H1 (cell line): ENCODE data around the gene WNT11. TPM values are rescaled to one million over a fixed set of nuclear protein-coding genes. Genes with fewer than 3 reads are reported as not detected.

Experiments used
- CHD1 ChIP-seq: IDR thresholded peaks from 2 replicates; pipeline ENCODE4 v1.6.1; 2012; ENCODE audit warnings: low read depth, low read length, improper control_type of control experiment
- TCF12 ChIP-seq: IDR thresholded peaks from 2 replicates; pipeline ENCODE4 v1.6.1; 2011; ENCODE audit warnings: low read depth, mild to moderate bottlenecking, low read length
- polyA plus RNA-seq, 7 experiments: library from polyadenylated mRNA; depleted of rRNA in 3 of 7; stranded (reverse) in 5 of 7; unstranded in 2 of 7; fragments of >200 nt in 5 of 7; fragments of 200-250 nt in 2 of 7; gene quantifications; 1 replicate in 5 of 7; 2 replicates in 1 of 7; 4 replicates in 1 of 7; pipeline versions ENCODE4 v1.2.1 to v1.2.3, GENCODE V29; 2011 to 2013; ENCODE audit warnings: missing spikeins in 2 of 7, mixed read lengths in 2 of 7
- total RNA-seq: library from RNA; stranded (reverse); fragmentation: NEBNext Ultra II Directional; extraction: Animal tissue kit (Norgen Biotek cat#: 25700); gene quantifications from 2 replicates; pipeline ENCODE4 v1.2.1, GENCODE V29; 2021
- TF ChIP-seq, protein P1 (sequence below): fragments of 300-600 bp; sonication (generic); IDR thresholded peaks from 2 replicates; pipeline ENCODE4 v1.7.1; 2012; ENCODE audit warnings: low read length, moderate library complexity, mild to moderate bottlenecking, inconsistent platforms; ENCODE audit not compliant: insufficient replicate concordance
- TF ChIP-seq, protein P2 (sequence below): IDR thresholded peaks from 2 replicates; pipeline ENCODE4 v1.6.1; 2011; ENCODE audit warnings: low read length, improper control_type of control experiment
- TF ChIP-seq, protein P3 (sequence below), 3 experiments: IDR thresholded peaks; 1 replicate in 2 of 3; 2 replicates in 1 of 3; pipeline versions ENCODE4 v1.5.1 to v1.6.1; 2011; ENCODE audit warnings: low read length in 3 of 3, mild to moderate bottlenecking in 3 of 3, inconsistent platforms in 2 of 3, low read depth in 1 of 3, moderate library complexity in 1 of 3; ENCODE audit not compliant: insufficient read depth in 1 of 3; ENCODE audit errors: control extremely low read depth in 1 of 3

WNT11 gene
- total and polyA plus RNA-seq, 2 of the 8 experiments (the other 6 are each of a cell fraction or from before 2014, with no cell fraction given): 0.11 to 0.45 TPM

DNA sequence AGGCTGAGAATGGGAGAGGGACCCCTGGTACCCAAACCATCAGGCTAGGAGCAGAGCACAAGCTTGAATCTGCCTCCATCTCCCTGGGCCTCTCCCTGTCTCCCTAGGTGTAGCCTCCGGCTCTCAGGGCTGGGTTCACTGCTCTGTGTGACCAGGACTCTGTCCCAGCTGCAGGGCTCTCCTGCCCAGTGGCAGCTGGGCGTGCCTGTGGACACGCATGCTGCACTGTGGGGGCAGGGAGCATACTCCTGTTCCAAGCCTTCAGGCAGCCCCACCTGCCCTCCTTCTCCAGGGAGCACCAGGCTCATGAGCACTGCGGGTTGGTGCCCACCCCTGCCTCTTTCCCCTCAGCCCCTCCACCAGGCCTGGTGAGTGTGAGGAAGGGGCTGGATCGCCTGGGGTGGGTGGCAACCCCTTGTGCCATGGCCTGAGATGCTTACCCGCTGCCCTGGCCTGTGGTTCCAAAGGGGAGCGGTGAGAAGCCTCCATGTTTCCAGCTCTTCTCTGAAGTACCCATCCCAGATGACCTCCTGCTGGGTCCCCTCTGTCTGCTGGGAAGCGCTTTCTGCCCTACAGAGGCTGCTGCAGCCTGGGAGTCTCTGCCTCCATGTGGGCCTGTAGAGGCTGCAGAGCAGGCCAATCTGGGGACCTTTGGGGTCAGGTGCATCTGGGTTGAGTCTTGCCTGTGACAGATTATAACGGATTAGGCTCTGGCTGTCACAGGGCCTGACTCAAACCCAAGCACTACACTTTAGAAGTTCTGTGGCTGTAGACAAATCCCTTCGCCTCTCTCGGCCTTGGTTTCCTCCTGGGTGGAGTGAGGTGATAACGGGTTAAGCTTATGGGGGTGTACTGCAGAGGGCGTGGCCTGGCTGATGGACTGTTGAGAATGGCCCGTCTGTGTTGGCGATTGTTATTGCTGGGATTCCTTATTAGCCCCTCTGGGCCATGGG lies 43.7 kb downstream of the WNT11 start (continued):
- TF ChIP-seq, protein P1, sequence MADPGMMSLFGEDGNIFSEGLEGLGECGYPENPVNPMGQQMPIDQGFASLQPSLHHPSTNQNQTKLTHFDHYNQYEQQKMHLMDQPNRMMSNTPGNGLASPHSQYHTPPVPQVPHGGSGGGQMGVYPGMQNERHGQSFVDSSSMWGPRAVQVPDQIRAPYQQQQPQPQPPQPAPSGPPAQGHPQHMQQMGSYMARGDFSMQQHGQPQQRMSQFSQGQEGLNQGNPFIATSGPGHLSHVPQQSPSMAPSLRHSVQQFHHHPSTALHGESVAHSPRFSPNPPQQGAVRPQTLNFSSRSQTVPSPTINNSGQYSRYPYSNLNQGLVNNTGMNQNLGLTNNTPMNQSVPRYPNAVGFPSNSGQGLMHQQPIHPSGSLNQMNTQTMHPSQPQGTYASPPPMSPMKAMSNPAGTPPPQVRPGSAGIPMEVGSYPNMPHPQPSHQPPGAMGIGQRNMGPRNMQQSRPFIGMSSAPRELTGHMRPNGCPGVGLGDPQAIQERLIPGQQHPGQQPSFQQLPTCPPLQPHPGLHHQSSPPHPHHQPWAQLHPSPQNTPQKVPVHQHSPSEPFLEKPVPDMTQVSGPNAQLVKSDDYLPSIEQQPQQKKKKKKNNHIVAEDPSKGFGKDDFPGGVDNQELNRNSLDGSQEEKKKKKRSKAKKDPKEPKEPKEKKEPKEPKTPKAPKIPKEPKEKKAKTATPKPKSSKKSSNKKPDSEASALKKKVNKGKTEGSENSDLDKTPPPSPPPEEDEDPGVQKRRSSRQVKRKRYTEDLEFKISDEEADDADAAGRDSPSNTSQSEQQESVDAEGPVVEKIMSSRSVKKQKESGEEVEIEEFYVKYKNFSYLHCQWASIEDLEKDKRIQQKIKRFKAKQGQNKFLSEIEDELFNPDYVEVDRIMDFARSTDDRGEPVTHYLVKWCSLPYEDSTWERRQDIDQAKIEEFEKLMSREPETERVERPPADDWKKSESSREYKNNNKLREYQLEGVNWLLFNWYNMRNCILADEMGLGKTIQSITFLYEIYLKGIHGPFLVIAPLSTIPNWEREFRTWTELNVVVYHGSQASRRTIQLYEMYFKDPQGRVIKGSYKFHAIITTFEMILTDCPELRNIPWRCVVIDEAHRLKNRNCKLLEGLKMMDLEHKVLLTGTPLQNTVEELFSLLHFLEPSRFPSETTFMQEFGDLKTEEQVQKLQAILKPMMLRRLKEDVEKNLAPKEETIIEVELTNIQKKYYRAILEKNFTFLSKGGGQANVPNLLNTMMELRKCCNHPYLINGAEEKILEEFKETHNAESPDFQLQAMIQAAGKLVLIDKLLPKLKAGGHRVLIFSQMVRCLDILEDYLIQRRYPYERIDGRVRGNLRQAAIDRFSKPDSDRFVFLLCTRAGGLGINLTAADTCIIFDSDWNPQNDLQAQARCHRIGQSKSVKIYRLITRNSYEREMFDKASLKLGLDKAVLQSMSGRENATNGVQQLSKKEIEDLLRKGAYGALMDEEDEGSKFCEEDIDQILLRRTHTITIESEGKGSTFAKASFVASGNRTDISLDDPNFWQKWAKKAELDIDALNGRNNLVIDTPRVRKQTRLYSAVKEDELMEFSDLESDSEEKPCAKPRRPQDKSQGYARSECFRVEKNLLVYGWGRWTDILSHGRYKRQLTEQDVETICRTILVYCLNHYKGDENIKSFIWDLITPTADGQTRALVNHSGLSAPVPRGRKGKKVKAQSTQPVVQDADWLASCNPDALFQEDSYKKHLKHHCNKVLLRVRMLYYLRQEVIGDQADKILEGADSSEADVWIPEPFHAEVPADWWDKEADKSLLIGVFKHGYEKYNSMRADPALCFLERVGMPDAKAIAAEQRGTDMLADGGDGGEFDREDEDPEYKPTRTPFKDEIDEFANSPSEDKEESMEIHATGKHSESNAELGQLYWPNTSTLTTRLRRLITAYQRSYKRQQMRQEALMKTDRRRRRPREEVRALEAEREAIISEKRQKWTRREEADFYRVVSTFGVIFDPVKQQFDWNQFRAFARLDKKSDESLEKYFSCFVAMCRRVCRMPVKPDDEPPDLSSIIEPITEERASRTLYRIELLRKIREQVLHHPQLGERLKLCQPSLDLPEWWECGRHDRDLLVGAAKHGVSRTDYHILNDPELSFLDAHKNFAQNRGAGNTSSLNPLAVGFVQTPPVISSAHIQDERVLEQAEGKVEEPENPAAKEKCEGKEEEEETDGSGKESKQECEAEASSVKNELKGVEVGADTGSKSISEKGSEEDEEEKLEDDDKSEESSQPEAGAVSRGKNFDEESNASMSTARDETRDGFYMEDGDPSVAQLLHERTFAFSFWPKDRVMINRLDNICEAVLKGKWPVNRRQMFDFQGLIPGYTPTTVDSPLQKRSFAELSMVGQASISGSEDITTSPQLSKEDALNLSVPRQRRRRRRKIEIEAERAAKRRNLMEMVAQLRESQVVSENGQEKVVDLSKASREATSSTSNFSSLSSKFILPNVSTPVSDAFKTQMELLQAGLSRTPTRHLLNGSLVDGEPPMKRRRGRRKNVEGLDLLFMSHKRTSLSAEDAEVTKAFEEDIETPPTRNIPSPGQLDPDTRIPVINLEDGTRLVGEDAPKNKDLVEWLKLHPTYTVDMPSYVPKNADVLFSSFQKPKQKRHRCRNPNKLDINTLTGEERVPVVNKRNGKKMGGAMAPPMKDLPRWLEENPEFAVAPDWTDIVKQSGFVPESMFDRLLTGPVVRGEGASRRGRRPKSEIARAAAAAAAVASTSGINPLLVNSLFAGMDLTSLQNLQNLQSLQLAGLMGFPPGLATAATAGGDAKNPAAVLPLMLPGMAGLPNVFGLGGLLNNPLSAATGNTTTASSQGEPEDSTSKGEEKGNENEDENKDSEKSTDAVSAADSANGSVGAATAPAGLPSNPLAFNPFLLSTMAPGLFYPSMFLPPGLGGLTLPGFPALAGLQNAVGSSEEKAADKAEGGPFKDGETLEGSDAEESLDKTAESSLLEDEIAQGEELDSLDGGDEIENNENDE: no peak
- TF ChIP-seq TCF12 (no peak), CHD1 (no peak)
- TF ChIP-seq, protein P2, sequence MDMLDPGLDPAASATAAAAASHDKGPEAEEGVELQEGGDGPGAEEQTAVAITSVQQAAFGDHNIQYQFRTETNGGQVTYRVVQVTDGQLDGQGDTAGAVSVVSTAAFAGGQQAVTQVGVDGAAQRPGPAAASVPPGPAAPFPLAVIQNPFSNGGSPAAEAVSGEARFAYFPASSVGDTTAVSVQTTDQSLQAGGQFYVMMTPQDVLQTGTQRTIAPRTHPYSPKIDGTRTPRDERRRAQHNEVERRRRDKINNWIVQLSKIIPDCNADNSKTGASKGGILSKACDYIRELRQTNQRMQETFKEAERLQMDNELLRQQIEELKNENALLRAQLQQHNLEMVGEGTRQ: no peak
- TF ChIP-seq, protein P3, sequence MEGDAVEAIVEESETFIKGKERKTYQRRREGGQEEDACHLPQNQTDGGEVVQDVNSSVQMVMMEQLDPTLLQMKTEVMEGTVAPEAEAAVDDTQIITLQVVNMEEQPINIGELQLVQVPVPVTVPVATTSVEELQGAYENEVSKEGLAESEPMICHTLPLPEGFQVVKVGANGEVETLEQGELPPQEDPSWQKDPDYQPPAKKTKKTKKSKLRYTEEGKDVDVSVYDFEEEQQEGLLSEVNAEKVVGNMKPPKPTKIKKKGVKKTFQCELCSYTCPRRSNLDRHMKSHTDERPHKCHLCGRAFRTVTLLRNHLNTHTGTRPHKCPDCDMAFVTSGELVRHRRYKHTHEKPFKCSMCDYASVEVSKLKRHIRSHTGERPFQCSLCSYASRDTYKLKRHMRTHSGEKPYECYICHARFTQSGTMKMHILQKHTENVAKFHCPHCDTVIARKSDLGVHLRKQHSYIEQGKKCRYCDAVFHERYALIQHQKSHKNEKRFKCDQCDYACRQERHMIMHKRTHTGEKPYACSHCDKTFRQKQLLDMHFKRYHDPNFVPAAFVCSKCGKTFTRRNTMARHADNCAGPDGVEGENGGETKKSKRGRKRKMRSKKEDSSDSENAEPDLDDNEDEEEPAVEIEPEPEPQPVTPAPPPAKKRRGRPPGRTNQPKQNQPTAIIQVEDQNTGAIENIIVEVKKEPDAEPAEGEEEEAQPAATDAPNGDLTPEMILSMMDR (IDR thresholded peaks at IDR 0.05; ENCODE audit: control extremely low read depth in 1 of 3, insufficient read depth in 1 of 3, low read depth in 1 of 3, low read length in 3 of 3): no peak
